Measurements from ENCODE around the gene C1QTNF9B.

The C1QTNF9B gene

DNA sequence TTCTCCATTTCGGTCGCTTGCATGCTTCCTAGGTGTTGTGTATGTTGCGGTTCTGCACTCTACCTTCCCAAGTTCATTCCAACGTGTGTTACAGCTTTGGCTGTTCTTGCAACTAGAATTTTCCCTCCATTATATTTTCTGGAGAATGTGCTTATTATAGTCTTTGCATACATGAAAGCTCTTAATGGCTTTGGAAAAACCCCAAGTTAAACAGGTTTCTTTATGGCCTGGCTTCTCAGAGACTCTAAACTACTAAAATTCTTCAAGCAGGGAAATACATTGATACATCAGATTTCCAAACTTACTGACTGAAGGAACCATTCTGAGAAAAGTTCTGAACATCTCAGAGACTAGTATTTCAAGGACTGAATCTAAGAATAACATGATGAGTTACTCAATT lies 20.0 kb downstream of the C1QTNF9B start:
- Histone ChIP-seq H3K79me2 (no peaks in the 10 kb centered on the region), H2AFZ (no peak overlapping the region), H3K27ac (no peak overlapping the region)

DNA sequence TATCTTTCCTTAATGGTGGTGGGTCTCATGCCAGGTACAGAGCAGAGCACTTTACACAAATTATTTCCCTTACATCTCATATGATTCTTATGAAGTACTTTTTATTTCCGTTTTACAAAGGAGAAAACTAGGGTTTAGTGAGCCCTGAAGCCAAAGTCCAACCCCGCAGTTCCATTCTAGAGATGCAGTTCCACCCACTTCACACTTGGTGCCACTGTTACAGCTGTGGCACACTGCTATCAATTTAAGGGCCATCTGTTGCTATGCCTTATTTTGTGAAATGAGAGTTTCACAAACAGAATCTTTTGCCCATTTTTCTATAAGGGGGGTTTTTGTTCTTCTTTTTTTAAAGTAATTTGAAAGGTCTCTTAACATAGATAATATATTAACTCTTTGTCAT lies 21.0 kb downstream of the C1QTNF9B start:
- TF ChIP-seq, protein P1, sequence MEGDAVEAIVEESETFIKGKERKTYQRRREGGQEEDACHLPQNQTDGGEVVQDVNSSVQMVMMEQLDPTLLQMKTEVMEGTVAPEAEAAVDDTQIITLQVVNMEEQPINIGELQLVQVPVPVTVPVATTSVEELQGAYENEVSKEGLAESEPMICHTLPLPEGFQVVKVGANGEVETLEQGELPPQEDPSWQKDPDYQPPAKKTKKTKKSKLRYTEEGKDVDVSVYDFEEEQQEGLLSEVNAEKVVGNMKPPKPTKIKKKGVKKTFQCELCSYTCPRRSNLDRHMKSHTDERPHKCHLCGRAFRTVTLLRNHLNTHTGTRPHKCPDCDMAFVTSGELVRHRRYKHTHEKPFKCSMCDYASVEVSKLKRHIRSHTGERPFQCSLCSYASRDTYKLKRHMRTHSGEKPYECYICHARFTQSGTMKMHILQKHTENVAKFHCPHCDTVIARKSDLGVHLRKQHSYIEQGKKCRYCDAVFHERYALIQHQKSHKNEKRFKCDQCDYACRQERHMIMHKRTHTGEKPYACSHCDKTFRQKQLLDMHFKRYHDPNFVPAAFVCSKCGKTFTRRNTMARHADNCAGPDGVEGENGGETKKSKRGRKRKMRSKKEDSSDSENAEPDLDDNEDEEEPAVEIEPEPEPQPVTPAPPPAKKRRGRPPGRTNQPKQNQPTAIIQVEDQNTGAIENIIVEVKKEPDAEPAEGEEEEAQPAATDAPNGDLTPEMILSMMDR (IDR thresholded peaks at IDR 0.05): no peak
- no peaks in the 10 kb centered on the region for H3K79me2 ChIP-seq
- no peaks in the 10 kb centered on the region for H3K27me3 ChIP-seq (ENCODE audit: control insufficient read depth, insufficient read depth, low read length)
- H3K27ac ChIP-seq: no peak overlapping the region
- no peaks in the 10 kb centered on the region for H3K4me1 ChIP-seq
- no peak overlapping the region for H3K9ac ChIP-seq
- no peak overlapping the region for H2AFZ ChIP-seq
- no peak overlapping the region for H3K4me2 ChIP-seq (ENCODE audit: low read length)
- H3K36me3 ChIP-seq (ENCODE audit: control insufficient read depth, insufficient read depth, low read length): no peaks in the 10 kb centered on the region
- no peaks in the 10 kb centered on the region for H3K9me3 ChIP-seq (ENCODE audit: control insufficient read depth, low read length)
- H3K4me3 ChIP-seq (ENCODE audit: low read depth, low read length): no peak overlapping the region

More for the DNA sequence above, 20.0 kb downstream of the C1QTNF9B start:
- Histone ChIP-seq H3K27me3 (ENCODE audit: control insufficient read depth, insufficient read depth, low read length) (no peaks in the 10 kb centered on the region), H3K4me1 (no peaks in the 10 kb centered on the region), H3K4me3 (ENCODE audit: low read depth, low read length) (no peak overlapping the region), H3K4me2 (ENCODE audit: low read length) (no peak overlapping the region), H3K9me3 (ENCODE audit: control insufficient read depth, low read length) (no peaks in the 10 kb centered on the region), H3K36me3 (ENCODE audit: control insufficient read depth, insufficient read depth, low read length) (no peaks in the 10 kb centered on the region), H3K9ac (no peak overlapping the region)
- TF ChIP-seq, protein P1 (IDR thresholded peaks at IDR 0.05): no peak

DNA sequence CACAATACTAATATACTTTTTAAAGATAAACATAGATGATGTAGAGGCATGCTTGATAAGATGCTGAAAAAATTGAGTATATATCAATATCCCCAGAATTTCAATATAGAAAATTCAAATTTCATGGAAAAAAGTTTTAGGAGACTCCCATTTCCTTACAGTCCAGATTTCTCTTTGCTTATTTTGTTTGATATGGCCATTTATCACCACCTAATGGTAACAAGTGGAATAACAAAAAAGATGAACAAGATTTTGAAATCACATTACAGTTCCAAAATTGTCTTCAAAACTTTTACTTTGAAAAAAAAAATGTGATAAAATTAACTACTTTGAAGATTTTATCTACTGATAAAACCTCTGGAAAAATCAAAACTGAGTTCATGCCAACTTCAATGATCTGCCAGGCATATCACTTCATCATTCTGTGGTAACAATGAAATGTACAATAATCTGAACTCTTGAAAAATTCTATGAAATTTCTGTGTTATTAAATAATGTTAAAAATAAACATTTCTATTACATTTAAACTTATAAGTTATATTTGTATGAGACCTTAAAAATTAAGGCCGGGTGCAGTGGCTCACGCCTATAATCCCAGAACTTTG lies 25.6 kb downstream of the C1QTNF9B start:
- H2AFZ ChIP-seq: no peak overlapping the region
- no peaks in the 10 kb centered on the region for H3K27me3 ChIP-seq (ENCODE audit: control insufficient read depth, insufficient read depth, low read length)
- H3K36me3 ChIP-seq (ENCODE audit: control insufficient read depth, insufficient read depth, low read length): no peaks in the 10 kb centered on the region
- no peak overlapping the region for H3K4me2 ChIP-seq (ENCODE audit: low read length)
- no peak overlapping the region for H3K9ac ChIP-seq
- H3K4me3 ChIP-seq (ENCODE audit: low read depth, low read length): no peak overlapping the region
- TF ChIP-seq, protein P1 (IDR thresholded peaks at IDR 0.05): peak; percentile 39
- no peaks in the 10 kb centered on the region for H3K9me3 ChIP-seq (ENCODE audit: control insufficient read depth, low read length)
- no peak overlapping the region for H3K27ac ChIP-seq
- no peaks in the 10 kb centered on the region for H3K79me2 ChIP-seq
- H3K4me1 ChIP-seq: no peaks in the 10 kb centered on the region

DNA sequence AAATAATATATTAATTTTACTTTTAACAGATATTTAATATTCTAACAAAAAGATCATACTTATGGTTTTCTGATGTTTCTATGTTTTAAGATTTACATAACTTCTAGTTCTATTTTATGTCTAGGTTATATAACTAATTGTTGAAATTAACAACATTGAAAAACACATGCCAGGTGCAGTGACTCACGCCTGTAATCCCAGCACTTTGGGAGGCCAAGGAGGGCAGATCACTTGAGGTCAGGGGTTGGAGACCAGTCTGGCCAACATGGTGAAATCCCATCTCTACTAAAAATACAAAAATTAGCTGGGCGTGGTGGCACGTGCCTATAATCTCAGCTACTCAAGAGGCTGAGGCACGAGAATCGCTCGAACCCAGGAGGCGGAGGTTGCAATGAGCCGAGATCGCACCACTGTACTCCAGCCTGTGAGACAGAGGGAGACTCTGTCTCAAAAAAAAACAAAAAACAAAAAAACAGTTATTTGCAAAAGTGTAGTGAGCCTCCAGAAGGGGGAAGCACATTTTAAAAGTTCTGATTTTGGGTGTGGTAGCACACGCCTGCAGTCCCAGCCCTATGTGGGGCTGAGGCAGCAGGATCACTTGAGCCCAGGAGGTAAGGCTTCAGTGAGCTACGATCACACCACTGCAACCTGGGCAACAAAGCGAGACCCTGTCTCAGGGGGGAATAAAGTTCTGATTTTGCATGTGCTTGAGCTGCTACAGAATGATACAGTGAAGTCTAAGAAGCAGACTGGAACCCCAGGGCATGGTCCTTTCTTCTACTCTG lies 26.8 kb downstream of the C1QTNF9B start:
- TF ChIP-seq, protein P1 (IDR thresholded peaks at IDR 0.05): no peak
- no peaks in the 10 kb centered on the region for H3K36me3 ChIP-seq (ENCODE audit: control insufficient read depth, insufficient read depth, low read length)
- no peaks in the 10 kb centered on the region for H3K4me1 ChIP-seq
- no peak overlapping the region for H3K4me2 ChIP-seq (ENCODE audit: low read length)
- no peak overlapping the region for H3K4me3 ChIP-seq (ENCODE audit: low read depth, low read length)
- H3K9ac ChIP-seq: no peak overlapping the region
- no peak overlapping the region for H2AFZ ChIP-seq
- no peak overlapping the region for H3K27ac ChIP-seq
- H3K9me3 ChIP-seq (ENCODE audit: control insufficient read depth, low read length): no peaks in the 10 kb centered on the region
- no peaks in the 10 kb centered on the region for H3K27me3 ChIP-seq (ENCODE audit: control insufficient read depth, insufficient read depth, low read length)
- H3K79me2 ChIP-seq: no peaks in the 10 kb centered on the region

Data from parathyroid adenoma (tissue), 2 donors.